Skin of body (tissue), 2 donors: ENCODE measurements around the gene SLC16A12. TPM values are rescaled to one million over a fixed set of nuclear protein-coding genes. Genes with fewer than 3 reads are reported as not detected.
A peak's percentile ranks its signal among the peaks of the same experiment; 100 is the strongest.
"Not testable (repeated sequence)": the region's sequence is repeated elsewhere in the genome, so short reads cannot be mapped to it uniquely, and the experiment has no call there.

Source experiments
- DNase-seq: peaks from one replicate; lab custom pipeline; 2025; lab: John Stamatoyannopoulos, UW
- total RNA-seq: library from RNA; depleted of rRNA; stranded (reverse); fragments of >200 nt; gene quantifications from one replicate; pipeline ENCODE4 v1.2.3, GENCODE V29; 2014

Gene SLC16A12
- total RNA-seq, 1 donor from 2014 or later = 1.7 TPM

- DNase-seq = peak; percentile 57
Observed at GRCh38 chr10:89392974-89393373, 142.4 kb downstream of the SLC16A12 start.

GRCh38 chr10:89391907-89392756 lies 143.3 kb downstream of the SLC16A12 start, which contains the start of gene IFIT1:
Gene IFIT1, plus strand, starts transcription at chr10:89392623. Its CDS starts 90 bp downstream, at chr10:89392713.
- peak; percentile 94 for DNase-seq

- DNase-seq = not testable (repeated sequence)
Observed at GRCh38 chr10:89391226-89391576, 144.2 kb downstream of the SLC16A12 start.

- DNase-seq = no peak
Observed at GRCh38 chr10:89390476-89391225, 144.7 kb downstream of the SLC16A12 start.

GRCh38 chr10:89389254-89389653 lies 146.1 kb downstream of the SLC16A12 start:
- DNase-seq = peak; percentile 41

- DNase-seq = no peak
Observed at GRCh38 chr10:89388806-89389205, 146.6 kb downstream of the SLC16A12 start.

GRCh38 chr10:89384474-89385340 lies 150.7 kb downstream of the SLC16A12 start:
- no peak for DNase-seq

- no peak for DNase-seq
Observed at GRCh38 chr10:89382757-89383156, 152.6 kb downstream of the SLC16A12 start.

Other genes with a start within 250 kb of the SLC16A12 start
- gene IFIT2, start 233.5 kb downstream of the SLC16A12 start, total RNA-seq = 8.6 TPM
- 11.2 TPM for gene IFIT3, start 207.6 kb downstream of the SLC16A12 start, total RNA-seq
- 4.9 TPM for gene IFIT1B, start 157.5 kb downstream of the SLC16A12 start, total RNA-seq
- gene IFIT1, start 143.0 kb downstream of the SLC16A12 start, total RNA-seq = 16.8 TPM
- 11.9 TPM for gene IFIT5, start 121.0 kb downstream of the SLC16A12 start, total RNA-seq
- gene PANK1, start 109.6 kb upstream of the SLC16A12 start, total RNA-seq = 17.3 TPM
- 10.9 TPM for gene KIF20B, start 166.0 kb upstream of the SLC16A12 start, total RNA-seq